Adrenal gland (tissue), 5 donors: ENCODE measurements around the gene MAPK1.

ENCODE experiments used
- POLR2A ChIP-seq, 2 donors: fragments of 450-650 bp; IDR thresholded peaks; one replicate each; pipeline ENCODE4 v1.6.1; 2017; ENCODE audit warnings: antibody characterized with exemption in 2 of 2, mild to moderate bottlenecking in 2 of 2, moderate library complexity in 1 of 2
- TF ChIP-seq, protein P1 (sequence below), 6 experiments: fragments of 450-650 bp in 4 of 6; fragments of 200-600 bp in 2 of 6; sonication (generic) in 1 of 6; IDR thresholded peaks; 1 replicate in 5 of 6; 2 replicates in 1 of 6; pipeline versions ENCODE4 v1.5.1 to v1.8.0; 2016 to 2021; ENCODE audit warnings: antibody characterized with exemption in 6 of 6, mild to moderate bottlenecking in 2 of 6, moderate library complexity in 1 of 6
- donor health status: DM: no; HTN: no; CAD: no.

DNA sequence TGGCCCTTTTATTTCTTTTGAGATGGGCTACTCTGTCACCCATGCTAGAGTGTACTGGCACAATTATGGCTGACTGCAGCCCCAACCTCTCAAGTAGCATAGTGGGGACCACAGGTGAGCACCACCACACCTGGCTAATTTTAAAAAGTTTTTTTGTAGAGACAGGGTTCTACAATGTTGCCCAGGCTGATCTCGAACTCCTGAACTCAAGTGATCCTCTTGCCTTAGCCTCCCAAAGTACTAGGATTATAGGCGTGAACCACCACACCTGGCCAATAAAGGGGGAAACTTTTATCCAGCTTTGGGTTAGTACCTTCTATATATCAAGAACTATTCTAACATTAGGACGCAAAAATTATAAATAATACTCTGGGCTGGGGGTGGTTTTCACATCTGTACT lies 52.1 kb downstream of the MAPK1 start:
- TF ChIP-seq, protein P1, sequence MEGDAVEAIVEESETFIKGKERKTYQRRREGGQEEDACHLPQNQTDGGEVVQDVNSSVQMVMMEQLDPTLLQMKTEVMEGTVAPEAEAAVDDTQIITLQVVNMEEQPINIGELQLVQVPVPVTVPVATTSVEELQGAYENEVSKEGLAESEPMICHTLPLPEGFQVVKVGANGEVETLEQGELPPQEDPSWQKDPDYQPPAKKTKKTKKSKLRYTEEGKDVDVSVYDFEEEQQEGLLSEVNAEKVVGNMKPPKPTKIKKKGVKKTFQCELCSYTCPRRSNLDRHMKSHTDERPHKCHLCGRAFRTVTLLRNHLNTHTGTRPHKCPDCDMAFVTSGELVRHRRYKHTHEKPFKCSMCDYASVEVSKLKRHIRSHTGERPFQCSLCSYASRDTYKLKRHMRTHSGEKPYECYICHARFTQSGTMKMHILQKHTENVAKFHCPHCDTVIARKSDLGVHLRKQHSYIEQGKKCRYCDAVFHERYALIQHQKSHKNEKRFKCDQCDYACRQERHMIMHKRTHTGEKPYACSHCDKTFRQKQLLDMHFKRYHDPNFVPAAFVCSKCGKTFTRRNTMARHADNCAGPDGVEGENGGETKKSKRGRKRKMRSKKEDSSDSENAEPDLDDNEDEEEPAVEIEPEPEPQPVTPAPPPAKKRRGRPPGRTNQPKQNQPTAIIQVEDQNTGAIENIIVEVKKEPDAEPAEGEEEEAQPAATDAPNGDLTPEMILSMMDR (IDR thresholded peaks at IDR 0.05): no peak
- TF ChIP-seq POLR2A (IDR thresholded peaks at IDR 0.05): no peak
